Transverse colon (tissue), 4 donors: ENCODE measurements around the gene PLA2G4F. TPM values are rescaled to one million over a fixed set of nuclear protein-coding genes. Genes with fewer than 3 reads are reported as not detected.

Experiments used
- DNase-seq: peaks from one replicate; pipeline ENCODE4 v3.0.0-alpha.2; 2019
- H3K27ac ChIP-seq, 4 donors: fragments of 200-600 bp; sonication (generic); 2 replicates each; pipeline ENCODE4 v1.5.1; 2016 to 2018; ENCODE audit warnings: inconsistent platforms in 4 of 4
- H3K27me3 ChIP-seq: fragments of 200-600 bp; sonication (generic); 2 replicates; pipeline ENCODE4 v1.5.1; 2017; ENCODE audit warnings: inconsistent platforms
- H3K36me3 ChIP-seq, 4 donors: fragments of 200-600 bp; sonication (generic); 2 replicates each; pipeline ENCODE4 v1.5.1; 2017 to 2019; ENCODE audit warnings: inconsistent platforms in 4 of 4
- H3K4me1 ChIP-seq, 4 donors: fragments of 200-600 bp; sonication (generic); 2 replicates each; pipeline ENCODE4 v1.5.1; 2017 to 2020; ENCODE audit warnings: inconsistent platforms in 4 of 4
- H3K4me3 ChIP-seq, 4 donors: fragments of 200-600 bp; sonication (generic); 1 replicate in 1 of 4; 2 replicates in 3 of 4; pipeline versions ENCODE4 v1.5.1 to v1.6.1; 2017 to 2019; ENCODE audit warnings: inconsistent platforms in 4 of 4
- H3K9me3 ChIP-seq, 2 donors: fragments of 200-600 bp; sonication (generic); 2 replicates each; pipeline ENCODE4 v1.5.1; 2017 to 2019; ENCODE audit warnings: inconsistent platforms in 2 of 2
- EP300 ChIP-seq: sonication (generic); formaldehyde crosslinking; IDR thresholded peaks from one replicate; pipeline ENCODE4 v1.6.1; 2017; ENCODE audit warnings: antibody characterized with exemption, low read depth
- POLR2A ChIP-seq: fragments of 450-650 bp; IDR thresholded peaks from one replicate; pipeline ENCODE4 v1.6.1; 2016; ENCODE audit warnings: antibody characterized with exemption, mild to moderate bottlenecking, moderate library complexity
- POLR2AphosphoS5 ChIP-seq, 3 donors: sonication (generic); formaldehyde crosslinking; IDR thresholded peaks; one replicate each; pipeline ENCODE4 v1.6.1; 2016; ENCODE audit warnings: antibody characterized with exemption in 3 of 3
- WGBS, 2 donors: methylation state at CpG; one replicate each; pipeline ENCODE4 v1.1.5; 2018; ENCODE audit warnings: low coverage in 1 of 2; 5-methylcytosine and 5-hydroxymethylcytosine counted together
- in situ Hi-C, 4 donors: fragments of 200-750 bp; cut with MboI; loops; one replicate each; pipeline versions ENCODE4 v1.15.0 to v1.15.1; 2017; ENCODE audit warnings: low sequenced_read_pairs in 3 of 4, low pct_ligation_motif_present in 1 of 4, low pct_unique_long_range_greater_than_20kb in 1 of 4
- intact Hi-C: fragments of 100-400 bp; cut with DNase I; formaldehyde crosslinking; loops from one replicate; pipeline ENCODE4 v1.15.1; 2023; ENCODE audit warnings: low total_unique reads
- small RNA-seq, 4 donors: library from RNA; depleted of rRNA; stranded (forward); fragments of <200 nt; gene quantifications; one replicate each; pipeline ENCODE3, GENCODE V24; 2016
- total RNA-seq, 4 donors: library from RNA; depleted of rRNA; stranded (reverse); fragments of >200 nt; gene quantifications; one replicate each; pipeline ENCODE4 v1.1.0, GENCODE V29; 2016
- TF ChIP-seq, protein P1 (sequence below), 5 experiments: fragments of 200-600 bp in 3 of 5; fragments of 450-650 bp in 2 of 5; sonication (generic) in 3 of 5; IDR thresholded peaks; 1 replicate in 2 of 5; 2 replicates in 3 of 5; pipeline ENCODE4 v1.5.1; 2016 to 2017; ENCODE audit warnings: antibody characterized with exemption in 5 of 5, inconsistent platforms in 3 of 5, mild to moderate bottlenecking in 2 of 5, moderate library complexity in 1 of 5

PLA2G4F gene
- total RNA-seq, 4 donors from 2014 or later: 25.1 to 135 (median 78.0) TPM

DNA sequence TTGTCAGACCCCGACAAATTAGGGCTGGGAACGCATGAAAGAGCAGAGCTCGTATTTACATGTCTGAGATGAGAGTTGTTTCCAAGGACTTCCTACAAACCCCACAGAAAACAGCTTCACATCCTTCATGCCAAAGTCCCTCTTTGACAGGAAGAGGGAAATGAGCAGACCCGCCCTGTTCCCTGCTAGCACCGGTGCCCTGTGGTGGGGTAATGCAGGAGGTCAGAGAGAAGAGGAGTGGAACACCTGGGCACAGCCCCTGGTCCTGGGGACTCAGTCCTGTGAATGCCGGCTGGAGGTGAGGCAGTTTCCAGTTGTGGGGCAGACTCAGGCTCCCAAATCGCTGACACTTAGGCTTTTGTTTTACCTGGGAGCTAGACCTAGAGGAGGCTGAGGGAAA is 66.1 kb downstream of the PLA2G4F start:
- TF ChIP-seq POLR2AphosphoS5 (IDR thresholded peaks at IDR 0.05): no peak
- no peak for TF ChIP-seq EP300
- no peak for TF ChIP-seq POLR2A
- TF ChIP-seq, protein P1, sequence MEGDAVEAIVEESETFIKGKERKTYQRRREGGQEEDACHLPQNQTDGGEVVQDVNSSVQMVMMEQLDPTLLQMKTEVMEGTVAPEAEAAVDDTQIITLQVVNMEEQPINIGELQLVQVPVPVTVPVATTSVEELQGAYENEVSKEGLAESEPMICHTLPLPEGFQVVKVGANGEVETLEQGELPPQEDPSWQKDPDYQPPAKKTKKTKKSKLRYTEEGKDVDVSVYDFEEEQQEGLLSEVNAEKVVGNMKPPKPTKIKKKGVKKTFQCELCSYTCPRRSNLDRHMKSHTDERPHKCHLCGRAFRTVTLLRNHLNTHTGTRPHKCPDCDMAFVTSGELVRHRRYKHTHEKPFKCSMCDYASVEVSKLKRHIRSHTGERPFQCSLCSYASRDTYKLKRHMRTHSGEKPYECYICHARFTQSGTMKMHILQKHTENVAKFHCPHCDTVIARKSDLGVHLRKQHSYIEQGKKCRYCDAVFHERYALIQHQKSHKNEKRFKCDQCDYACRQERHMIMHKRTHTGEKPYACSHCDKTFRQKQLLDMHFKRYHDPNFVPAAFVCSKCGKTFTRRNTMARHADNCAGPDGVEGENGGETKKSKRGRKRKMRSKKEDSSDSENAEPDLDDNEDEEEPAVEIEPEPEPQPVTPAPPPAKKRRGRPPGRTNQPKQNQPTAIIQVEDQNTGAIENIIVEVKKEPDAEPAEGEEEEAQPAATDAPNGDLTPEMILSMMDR (IDR thresholded peaks at IDR 0.05): no peak
- 50 to 55% methylated on average over 2 to 7 of the region's 7 CpGs for WGBS, 2 donors
- Histone ChIP-seq H3K36me3 (no peaks in the 10 kb centered on the region), H3K4me3 (no peak overlapping the region), H3K9me3 (no peaks in the 10 kb centered on the region), H3K4me1 (peaks cover 0 to 11% (median 0%) of the 10 kb centered on the region in 4 donors), H3K27me3 (no peaks in the 10 kb centered on the region), H3K27ac (no peak overlapping the region)
- in situ Hi-C loops: no loop called here
- DNase-seq: peak; percentile 47
- intact Hi-C loops: no loop called here

DNA sequence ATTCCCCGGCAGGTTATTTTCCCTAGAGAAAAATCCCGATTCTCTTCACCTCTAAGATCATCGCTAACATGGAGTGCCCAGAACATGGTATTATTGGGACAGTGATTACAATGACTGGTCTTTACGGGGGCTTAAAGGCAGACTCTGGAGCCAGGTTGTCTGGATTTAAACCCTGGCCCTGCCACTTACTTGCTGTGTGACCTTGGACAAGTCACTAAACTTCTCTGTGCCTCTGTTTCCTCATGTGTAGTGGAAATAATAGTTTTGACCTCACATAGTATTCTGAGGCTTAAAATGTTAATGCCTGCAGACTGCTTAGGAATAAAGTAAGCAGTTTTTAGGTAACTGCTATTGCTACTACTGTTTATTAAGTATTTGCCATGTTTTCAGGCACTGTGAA is 66.5 kb downstream of the PLA2G4F start:
- WGBS, 2 donors: 93% methylated on average over 4 of the region's 4 CpGs; no CpG with 5 or more reads in 1 of the 2 donors
- intact Hi-C loops: no loop called here
- peak; percentile 1 for DNase-seq
- in situ Hi-C loops: no loop called here
- TF ChIP-seq EP300: no peak
- TF ChIP-seq POLR2A: no peak
- no peak for TF ChIP-seq POLR2AphosphoS5 (IDR thresholded peaks at IDR 0.05)
- TF ChIP-seq, protein P1 (IDR thresholded peaks at IDR 0.05): no peak
- Histone ChIP-seq H3K9me3 (no peaks in the 10 kb centered on the region), H3K36me3 (no peaks in the 10 kb centered on the region), H3K4me1 (peaks cover 0 to 12% (median under 1%) of the 10 kb centered on the region in 4 donors), H3K4me3 (no peak overlapping the region), H3K27me3 (no peaks in the 10 kb centered on the region), H3K27ac (no peak overlapping the region)

Small RNA genes lying within 50 kb of the gene (small RNA-seq; reads per million reads assigned to genes)
- gene MIR627: 0.12 to 1.7 (median 0.84) reads per million in 4 donors

Other genes starting within 250 kb of the PLA2G4F start
- gene EHD4, start 184.1 kb downstream of the PLA2G4F start, total RNA-seq: 10 to 100 TPM; 16.9 to 55.4 (median 35.5) TPM
- gene PLA2G4E, start 135.6 kb downstream of the PLA2G4F start, total RNA-seq: under 1 TPM in 1 of 4 donors, not detected in 3; 0.32 TPM
- gene PLA2G4D, start 62.1 kb downstream of the PLA2G4F start, total RNA-seq: under 1 TPM in 1 of 4 donors, not detected in 3; 0.16 TPM
- gene VPS39, start 51.7 kb upstream of the PLA2G4F start, total RNA-seq: 100 to 1,000 TPM; 105 to 354 (median 153) TPM
- gene GANC, start 116.6 kb upstream of the PLA2G4F start, total RNA-seq: 100 to 1,000 TPM in 1 of 4 donors, 10 to 100 TPM in 3; 36.6 to 143 (median 54.8) TPM
- 100 to 1,000 TPM in 3 of 4 donors, 10 to 100 TPM in 1; 93.1 to 110 (median 107) TPM for gene TMEM87A, start 116.8 kb upstream of the PLA2G4F start, total RNA-seq
- 10 to 100 TPM; 17.0 to 35.2 (median 19.3) TPM for gene CAPN3, start 202.9 kb upstream of the PLA2G4F start, total RNA-seq